GM18868 (cell line): ENCODE results near the gene RELT.

ENCODE experiments used
- ATAC-seq: cut with Tn5 transposase; IDR thresholded peaks from one replicate; pipeline ENCODE4 v1.9.1; 2021; ENCODE audit warnings: mild to moderate bottlenecking, moderate library complexity; ENCODE audit not compliant: unreplicated experiment

The RELT gene

GRCh38 chr11:73390601-73391565, 14.7 kb downstream of the RELT start:
- no peak for ATAC-seq

- ATAC-seq = no peak
Observed at GRCh38 chr11:73391665-73392064, 15.5 kb downstream of the RELT start.

GRCh38 chr11:73392108-73393010, 16.2 kb downstream of the RELT start:
- no peak for ATAC-seq

DNA sequence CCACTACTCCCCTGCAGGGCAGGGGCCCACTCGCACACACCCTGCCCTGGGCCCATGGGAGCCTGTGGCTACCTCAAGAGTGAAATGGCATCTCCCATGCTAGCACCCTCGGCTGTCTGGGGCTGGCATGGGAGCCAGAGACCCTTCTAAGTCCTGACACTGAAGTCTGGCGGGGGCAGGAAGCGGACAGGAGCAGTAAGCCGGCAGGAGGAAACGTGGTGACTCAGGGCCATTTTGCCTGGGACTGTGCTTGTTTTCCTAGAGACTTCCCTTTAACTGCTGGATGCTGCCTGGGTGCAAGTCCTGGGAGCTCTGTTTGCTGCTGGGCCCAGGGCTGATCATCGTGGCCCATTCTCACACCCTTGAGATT, 16.8 kb downstream of the RELT start:
- ATAC-seq = no peak

DNA sequence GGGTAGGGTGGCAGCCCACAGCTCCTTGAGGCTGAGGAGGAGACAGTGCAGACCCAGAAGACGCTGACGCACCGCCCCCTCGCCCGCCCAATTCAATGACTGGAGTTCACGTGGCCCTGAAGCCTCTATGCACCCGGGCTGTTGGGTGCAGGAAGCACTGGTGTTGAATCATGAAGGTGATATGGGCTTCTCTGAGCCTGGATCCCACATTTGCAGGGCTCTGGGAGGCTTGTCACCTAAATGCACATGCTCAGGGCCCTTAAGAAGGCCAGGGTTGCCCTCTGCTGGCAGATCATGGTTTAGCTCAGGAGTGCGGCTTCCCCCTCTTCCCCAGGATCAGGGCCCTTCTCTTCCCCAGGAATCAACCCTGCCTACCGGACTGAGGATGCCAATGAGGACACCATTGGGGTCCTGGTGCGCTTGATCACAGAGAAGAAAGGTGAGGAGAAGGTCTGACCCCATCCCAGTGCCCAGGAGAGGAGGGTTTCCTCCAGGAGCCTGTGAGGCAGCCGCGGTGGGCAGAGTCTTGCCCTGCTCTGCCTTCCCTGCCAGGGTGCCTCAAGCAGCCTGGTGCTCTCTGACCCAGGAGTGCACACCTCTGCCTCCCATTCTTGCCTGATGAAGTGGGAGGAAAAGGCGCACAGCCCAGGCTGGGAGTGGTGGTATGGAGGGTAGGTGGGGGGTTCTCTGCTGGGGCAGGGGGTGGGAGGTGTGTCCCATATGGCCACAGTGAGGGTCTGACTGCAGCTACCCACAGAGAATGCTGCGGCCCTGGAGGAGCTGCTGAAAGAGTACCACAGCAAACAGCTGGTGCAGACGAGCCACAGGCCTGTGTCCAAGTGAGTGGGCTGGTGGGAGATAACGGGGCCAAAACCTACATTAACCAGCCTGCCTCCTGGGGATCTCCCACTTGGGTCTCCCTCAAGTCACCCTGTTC, 17.5 kb downstream of the RELT start:
- peak; percentile 41 for ATAC-seq

GRCh38 chr11:73394416-73395296, 18.5 kb downstream of the RELT start:
- ATAC-seq = no peak

DNA sequence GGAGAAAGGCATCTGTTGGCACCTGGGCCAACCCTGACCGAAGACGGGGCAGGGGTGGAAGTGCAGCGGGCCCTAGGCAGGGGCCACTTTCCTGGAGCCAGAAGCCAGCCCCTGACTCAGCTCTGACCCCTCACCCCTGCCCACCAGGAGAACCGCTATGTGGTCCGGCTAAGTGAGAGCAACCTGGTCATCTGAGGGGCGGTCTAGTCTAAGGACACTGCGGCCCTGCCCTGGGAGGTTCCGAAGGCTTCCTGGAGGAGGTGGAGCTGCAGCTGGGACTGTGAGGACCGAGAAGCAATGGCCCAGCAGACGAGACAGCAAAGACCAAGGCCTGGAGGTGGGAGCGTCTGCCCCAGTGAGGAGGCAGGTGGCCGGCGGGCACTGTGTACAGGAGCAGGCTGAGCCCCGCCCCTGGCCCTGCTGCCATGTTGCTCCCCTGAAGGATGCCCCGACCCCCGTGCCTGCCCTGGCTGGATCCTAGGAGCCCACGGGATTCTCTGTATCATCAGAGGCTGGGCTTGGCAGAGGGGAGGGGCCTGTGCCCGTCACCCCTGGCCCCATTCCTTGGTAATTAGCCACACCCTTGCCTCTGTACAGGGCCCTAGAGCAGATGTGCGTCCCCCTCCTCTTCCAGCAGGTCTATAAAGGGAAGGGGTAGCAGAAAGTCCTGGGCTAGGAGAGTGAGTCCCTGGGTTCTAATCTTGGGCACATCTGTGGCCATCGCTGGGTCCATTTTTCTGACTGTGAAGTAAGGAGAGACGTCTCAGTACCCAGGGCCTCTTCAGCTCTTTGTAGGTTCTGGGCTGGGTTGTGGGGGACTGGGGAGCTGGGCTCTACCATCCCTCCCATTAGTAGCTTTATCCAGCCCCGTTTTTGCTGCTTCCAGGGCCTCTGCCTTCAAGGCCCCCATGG, 19.4 kb downstream of the RELT start:
- no peak for ATAC-seq

GRCh38 chr11:73396251-73396930, 20.2 kb downstream of the RELT start:
- no peak for ATAC-seq

DNA sequence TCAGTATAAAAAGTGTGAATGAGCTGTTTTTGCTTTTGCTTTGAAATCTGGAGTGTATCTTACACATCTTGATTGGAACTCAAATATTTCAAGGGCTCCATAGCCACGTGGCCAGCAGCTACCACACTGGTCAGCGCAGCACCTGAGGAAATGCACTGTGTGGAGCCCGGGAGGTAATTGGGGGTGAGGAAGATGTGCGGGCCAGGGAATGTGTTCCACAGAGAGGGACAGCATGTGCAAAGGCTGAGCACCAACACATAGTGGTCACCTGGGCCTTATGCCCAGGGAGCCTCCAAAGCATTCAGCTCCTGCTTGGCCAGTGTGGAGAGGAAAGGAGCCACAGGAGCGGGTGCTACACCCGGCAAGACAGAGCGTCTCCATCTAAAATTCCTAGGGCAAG, 20.8 kb downstream of the RELT start:
- ATAC-seq = no peak

- no peak for ATAC-seq
Observed at GRCh38 chr11:73397468-73398131, 21.4 kb downstream of the RELT start.

DNA sequence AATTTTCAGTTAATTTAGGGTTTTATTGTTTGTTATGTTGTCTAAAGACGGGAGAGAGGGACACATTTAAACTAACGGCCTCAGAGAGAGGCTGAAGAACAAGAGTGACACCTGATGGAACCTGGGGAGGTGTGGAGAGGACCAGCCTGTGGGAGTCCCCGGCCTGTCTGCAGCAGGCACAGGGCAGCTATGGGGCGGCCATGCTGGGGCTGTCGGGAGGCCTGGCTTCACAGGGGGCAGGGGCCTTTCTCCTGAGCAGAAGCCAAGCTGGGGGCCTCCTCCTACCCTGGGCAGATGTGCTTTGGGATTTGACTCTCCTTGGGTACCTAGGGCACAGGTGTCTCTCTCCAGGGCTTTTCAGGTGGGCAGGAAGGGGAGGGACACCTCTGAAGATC, 21.9 kb downstream of the RELT start:
- ATAC-seq = no peak

GRCh38 chr11:73398721-73399120, 22.5 kb downstream of the RELT start:
- no peak for ATAC-seq

- no peak for ATAC-seq
Observed at GRCh38 chr11:73399159-73399590, 23.0 kb downstream of the RELT start.

GRCh38 chr11:73399636-73400035, 23.4 kb downstream of the RELT start:
- no peak for ATAC-seq

DNA sequence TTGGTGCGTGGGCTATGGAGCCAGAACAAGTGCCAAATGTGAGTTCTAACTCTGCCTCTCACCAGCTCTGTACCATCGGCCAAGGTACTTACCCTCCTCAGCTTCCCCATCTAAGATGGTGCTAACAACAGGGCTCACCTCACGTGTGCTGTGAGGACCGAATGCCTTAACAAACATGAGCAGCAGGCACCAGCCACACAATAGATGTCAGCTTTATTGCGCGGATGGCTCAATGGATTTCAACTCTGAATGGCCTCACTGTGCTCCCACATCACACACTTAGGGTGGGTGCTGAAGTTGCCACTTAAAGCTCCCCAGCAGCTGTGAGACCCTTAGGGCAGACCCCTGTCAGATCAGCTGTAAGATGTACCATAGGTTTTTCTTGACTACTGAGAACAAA, 24.1 kb downstream of the RELT start:
- ATAC-seq = no peak

GRCh38 chr11:73401217-73401923, 25.2 kb downstream of the RELT start:
- ATAC-seq = no peak
